GM12878 (cell line): Measurements from ENCODE around the gene BHLHA15. TPM values are rescaled to one million over a fixed set of nuclear protein-coding genes. Genes with fewer than 3 reads are reported as not detected.

ENCODE experiments used
- ATAC-seq: fragments of 200-7000 bp; cut with Tn5 transposase; 3 replicates; pipeline ENCODE4 v1.9.1; 2020; ENCODE audit warnings: mild to moderate bottlenecking, moderate library complexity
- BruUV-seq: library from RNA; stranded (reverse); fragments of 400-500 nt; replicated peaks from 2 replicates; lab custom pipeline; 2021; lab: Mats Ljungman, UMichigan
- CTCF ChIA-PET: fragments of 300-600 bp; sonication (Branson Sonifier 250); formaldehyde crosslinking; extraction: SDS; loops from one replicate; lab custom pipeline; 2021; ENCODE audit warnings: inconsistent platforms; lab: Yijun Ruan, JAX
- POLR2A ChIA-PET: fragments of 350-600 bp; formaldehyde crosslinking; extraction: SDS; loops from one replicate; lab custom pipeline; 2021; ENCODE audit warnings: inconsistent platforms; lab: Charles Lee
- RAD21 ChIA-PET: fragments of 300-600 bp; sonication (Branson Sonifier 250); formaldehyde crosslinking; loops from one replicate; lab custom pipeline; 2023; ENCODE audit warnings: antibody characterized with exemption; ENCODE audit not compliant: unreplicated experiment; lab: Charles Lee
- SMC1A ChIA-PET: fragments of 300-600 bp; sonication (Branson Sonifier 250); formaldehyde crosslinking; loops from one replicate; lab custom pipeline; 2023; ENCODE audit not compliant: unreplicated experiment, uncharacterized antibody; lab: Charles Lee
- DNase-seq: peaks from one replicate; pipeline ENCODE4 v3.0.0-alpha.2; 2011; ENCODE audit warnings: low read depth, low spot score
- FAIRE-seq: peaks from 3 replicates; lab custom pipeline; 2011; peaks lifted over from hg19 to GRCh38; lab: Jason Lieb, UNC
- H2AFZ ChIP-seq: 2 replicates; pipeline ENCODE4 v1.6.0; 2011; ENCODE audit warnings: low read depth, low read length, control low read depth; ENCODE audit not compliant: control insufficient read depth
- H3K27ac ChIP-seq: 2 replicates; pipeline ENCODE4 v1.5.1; 2011; ENCODE audit warnings: control low read depth; ENCODE audit not compliant: control insufficient read depth, insufficient read depth
- H3K27me3 ChIP-seq, 2 experiments: replicated peaks in 1 of 2; 2 replicates each; pipeline versions ENCODE4 v1.6.0 to v1.6.1; 2011; ENCODE audit warnings: low read length in 1 of 2; ENCODE audit not compliant: control insufficient read depth in 2 of 2, insufficient read depth in 2 of 2
- H3K36me3 ChIP-seq, 2 experiments: 2 replicates each; pipeline ENCODE4 v1.5.1; 2011; ENCODE audit warnings: low read length in 1 of 2; ENCODE audit not compliant: control insufficient read depth in 2 of 2, insufficient read depth in 2 of 2
- H3K4me1 ChIP-seq: 2 replicates; pipeline ENCODE4 v1.6.1; 2011; ENCODE audit warnings: mild to moderate bottlenecking, low read length, moderate library complexity, mixed read lengths; ENCODE audit not compliant: control insufficient read depth, insufficient read depth
- H3K4me2 ChIP-seq: 2 replicates; pipeline ENCODE4 v1.6.0; 2011; ENCODE audit warnings: control low read depth; ENCODE audit not compliant: control insufficient read depth, insufficient read depth
- H3K4me3 ChIP-seq: fragments of 200-600 bp; sonication (generic); 2 replicates; pipeline ENCODE4 v1.5.1; 2016
- H3K79me2 ChIP-seq: 2 replicates; pipeline ENCODE4 v1.6.0; 2011; ENCODE audit warnings: low read length; ENCODE audit not compliant: control insufficient read depth, insufficient read depth
- H3K9ac ChIP-seq: 2 replicates; pipeline ENCODE4 v1.8.0; 2011; ENCODE audit warnings: low read length, control low read depth, mixed read lengths; ENCODE audit not compliant: control insufficient read depth, insufficient read depth
- H3K9me3 ChIP-seq: replicated peaks from 3 replicates; pipeline ENCODE4 v1.5.1; 2011; ENCODE audit warnings: mild to moderate bottlenecking, low read length; ENCODE audit not compliant: control insufficient read depth, insufficient read depth
- H4K20me1 ChIP-seq: 2 replicates; pipeline ENCODE4 v1.6.0; 2011; ENCODE audit not compliant: control insufficient read depth, insufficient read depth
- ATF3 ChIP-seq: IDR thresholded peaks from 2 replicates; pipeline ENCODE4 v1.6.1; 2011; ENCODE audit warnings: low read depth, mild to moderate bottlenecking, low read length, moderate library complexity, borderline replicate concordance; ENCODE audit errors: extremely low read depth
- BMI1 ChIP-seq: fragments of 450-650 bp; IDR thresholded peaks from 2 replicates; pipeline ENCODE4 v1.6.1; 2016; ENCODE audit warnings: mild to moderate bottlenecking, moderate library complexity, borderline replicate concordance
- EGR1 ChIP-seq, 2 experiments: IDR thresholded peaks; 1 replicate in 1 of 2; 2 replicates in 1 of 2; pipeline ENCODE4 v1.6.1; 2011 to 2012; ENCODE audit warnings: low read depth in 2 of 2, low read length in 2 of 2, borderline replicate concordance in 1 of 2, mild to moderate bottlenecking in 1 of 2, moderate library complexity in 1 of 2
- EZH2 ChIP-seq: IDR thresholded peaks from 2 replicates; pipeline ENCODE4 v1.6.1; 2012; ENCODE audit warnings: low read depth, mild to moderate bottlenecking, control low read depth, inconsistent platforms, low read length, borderline replicate concordance; ENCODE audit not compliant: control insufficient read depth
- IRF5 ChIP-seq: fragments of 450-650 bp; IDR thresholded peaks from 2 replicates; pipeline ENCODE4 v1.6.1; 2017; ENCODE audit warnings: borderline replicate concordance
- NFIC ChIP-seq: IDR thresholded peaks from 2 replicates; pipeline ENCODE4 v1.6.1; 2012; ENCODE audit warnings: low read depth, mild to moderate bottlenecking, inconsistent platforms, low read length, moderate library complexity
- RB1 ChIP-seq: fragments of 450-650 bp; formaldehyde crosslinking; IDR thresholded peaks from 2 replicates; pipeline ENCODE4 v1.6.1; 2017; ENCODE audit warnings: mild to moderate bottlenecking, borderline replicate concordance
- RBBP5 ChIP-seq: fragments of 200-600 bp; sonication (generic); conservative IDR thresholded peaks from 2 replicates; pipeline ENCODE4 v1.6.1; 2016
- SIX5 ChIP-seq: IDR thresholded peaks from 2 replicates; pipeline ENCODE4 v1.6.1; 2011; ENCODE audit warnings: mild to moderate bottlenecking, low read depth, low read length, moderate library complexity; ENCODE audit not compliant: severe bottlenecking
- WGBS: methylation state at CpG from one replicate; pipeline ENCODE4 v1.1.6; 2016; ENCODE audit warnings: low lambda C conversion rate; ENCODE audit not compliant: insufficient replicate concordance, insufficient coverage; ENCODE audit errors: missing lambda C conversion rate; 5-methylcytosine and 5-hydroxymethylcytosine counted together
- in situ Hi-C: fragments of 300-500 bp; cut with MboI; formaldehyde crosslinking; loops from 9 replicates; pipeline ENCODE4 v1.14.3; 2018; ENCODE audit warnings: mixed read lengths
- intact Hi-C: fragments of 100-400 bp; cut with micrococcal nuclease; formaldehyde crosslinking; loops from one replicate; pipeline ENCODE4 v1.14.2; 2022; ENCODE audit not compliant: unreplicated experiment
- polyA plus RNA-seq, 11 experiments: library from polyadenylated mRNA; depleted of rRNA in 4 of 11; unstranded in 6 of 11; stranded (reverse) in 5 of 11; fragments of >200 nt; fragmentation: Nextera tagmentation in 4 of 11; fragmentation: Illumina TruSeq in 1 of 11; extraction: Ambion mirVana in 4 of 11; extraction: Trizol in 1 of 11; gene quantifications; 1 replicate in 1 of 11; 2 replicates in 10 of 11; pipeline versions ENCODE4 v1.2.1 to v1.2.3, GENCODE V29; 2011 to 2016; ENCODE audit warnings: inconsistent platforms in 2 of 11, missing spikeins in 2 of 11, low read depth in 1 of 11
- total RNA-seq, 4 experiments: library from RNA; depleted of rRNA in 3 of 4; stranded (reverse); fragments of >200 nt in 3 of 4; fragmentation: Illumina TruSeq in 1 of 4; extraction: Trizol in 1 of 4; gene quantifications; 2 replicates each; pipeline versions ENCODE4 v1.2.1 to v1.2.3, GENCODE V29; 2013 to 2021

The BHLHA15 gene
- total and polyA plus RNA-seq, 10 of the 15 experiments (the other 5 are each of a cell fraction or from before 2014, with no cell fraction given), result 0.54 to 4.2 (median 2.5) TPM; not detected in 4

- TF ChIP-seq BMI1, result no peak
Measured at GRCh38 chr7:98221611-98222532, 10.6 kb downstream of the BHLHA15 start (continued).

DNA sequence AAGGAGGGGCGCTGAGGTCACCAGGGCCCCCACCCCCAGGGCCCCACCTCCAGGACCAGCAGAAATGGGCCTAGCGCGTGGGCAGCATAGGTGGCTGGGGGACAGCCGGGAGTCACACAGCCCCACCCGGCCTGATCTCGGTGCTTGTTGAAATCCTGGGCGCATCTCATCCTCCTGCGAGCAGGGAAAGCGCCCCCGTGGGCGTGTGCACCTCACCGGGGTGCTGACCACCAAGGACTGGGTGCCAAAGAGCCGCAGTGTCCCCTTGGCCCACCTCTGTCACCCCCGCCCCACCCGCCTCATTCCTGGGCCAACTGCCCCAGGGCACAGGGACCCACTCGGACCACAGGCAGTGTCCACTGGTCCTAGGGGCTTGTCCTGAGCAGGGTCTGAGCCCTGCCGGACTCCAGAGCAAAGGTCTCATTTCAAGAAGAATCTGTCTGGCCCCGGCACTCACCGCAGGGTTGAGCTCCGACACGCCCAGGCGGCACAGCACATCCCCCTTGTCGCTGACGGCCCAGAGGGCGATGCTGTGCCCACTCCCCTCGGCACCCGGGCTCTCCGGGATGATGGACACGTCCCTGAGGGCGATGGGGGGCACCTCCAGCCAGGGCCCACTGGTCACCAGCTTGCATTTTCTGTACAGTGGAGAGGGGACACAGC is 11.4 kb downstream of the BHLHA15 start:
- DNase-seq (no peak), ATAC-seq (no peak), FAIRE-seq (no peak)
- RAD21 ChIA-PET, result no interaction called here
- H4K20me1 ChIP-seq, result no peaks in the 10 kb centered on the region
- no peaks in the 10 kb centered on the region for H3K9me3 ChIP-seq
- POLR2A ChIA-PET, result no interaction called here
- no peaks in the 10 kb centered on the region for H3K27me3 ChIP-seq
- no peak overlapping the region for H3K4me2 ChIP-seq
- no peak overlapping the region for H3K9ac ChIP-seq
- WGBS, result 96% methylated on average over 28 of the region's 30 CpGs
- CTCF ChIA-PET, result no interaction called here
- H3K4me1 ChIP-seq, result peaks cover 23% of the 10 kb centered on the region
- in situ Hi-C loops (no loop called here), intact Hi-C loops (no loop called here)
- no peaks in the 10 kb centered on the region for H3K79me2 ChIP-seq
- H3K36me3 ChIP-seq, result no peaks in the 10 kb centered on the region
- SMC1A ChIA-PET, result no interaction called here
- no peak overlapping the region for H3K4me3 ChIP-seq
- BruUV-seq, result no TSS peak
- no peak overlapping the region for H3K27ac ChIP-seq
- TF ChIP-seq SIX5 (no peak), EGR1 (IDR thresholded peaks at IDR 0.05; ENCODE audit: borderline replicate concordance in 1 of 2, low read depth in 2 of 2, low read length in 2 of 2) (no peak), NFIC (no peak), ATF3 (no peak), RB1 (no peak), IRF5 (no peak), RBBP5 (no peak), EZH2 (no peak)
- H2AFZ ChIP-seq, result no peak overlapping the region
